Measurements from ENCODE around the gene HPGD.

Gene HPGD

GRCh38 chr4:174464949-174465348 is 57.3 kb downstream of the HPGD start:
- DNase-seq, result no peak

- DNase-seq, result no peak
These were observed 60.7 kb downstream of the HPGD start for GRCh38 chr4:174461466-174462106.

- DNase-seq, result no peak
These were observed 61.6 kb downstream of the HPGD start for GRCh38 chr4:174460684-174461083.

GRCh38 chr4:174457468-174457867 is 64.8 kb downstream of the HPGD start:
- DNase-seq, result no peak

- no peak for DNase-seq
These were observed 67.3 kb downstream of the HPGD start for GRCh38 chr4:174454815-174455473.

GRCh38 chr4:174451718-174452296 is 70.5 kb downstream of the HPGD start:
- DNase-seq, result peak; percentile 37

- DNase-seq, result no peak
These were observed 71.5 kb downstream of the HPGD start for GRCh38 chr4:174450786-174451125.

GRCh38 chr4:174449944-174450785 is 72.1 kb downstream of the HPGD start:
- no peak for DNase-seq

- DNase-seq, result no peak
These were observed 73.1 kb downstream of the HPGD start for GRCh38 chr4:174449152-174449551.

- no peak for DNase-seq
These were observed 77.9 kb downstream of the HPGD start for GRCh38 chr4:174444390-174444789.

All from COR-L47 (cell line).